ENCODE measurements around the gene TRIM8. TPM values are rescaled to one million over a fixed set of nuclear protein-coding genes. Genes with fewer than 3 reads are reported as not detected.

The TRIM8 gene
- total and polyA plus RNA-seq, 2 donors (not counting 3 experiments of a cell fraction or from before 2014, with no cell fraction given): 74.1 to 114 TPM

DNA sequence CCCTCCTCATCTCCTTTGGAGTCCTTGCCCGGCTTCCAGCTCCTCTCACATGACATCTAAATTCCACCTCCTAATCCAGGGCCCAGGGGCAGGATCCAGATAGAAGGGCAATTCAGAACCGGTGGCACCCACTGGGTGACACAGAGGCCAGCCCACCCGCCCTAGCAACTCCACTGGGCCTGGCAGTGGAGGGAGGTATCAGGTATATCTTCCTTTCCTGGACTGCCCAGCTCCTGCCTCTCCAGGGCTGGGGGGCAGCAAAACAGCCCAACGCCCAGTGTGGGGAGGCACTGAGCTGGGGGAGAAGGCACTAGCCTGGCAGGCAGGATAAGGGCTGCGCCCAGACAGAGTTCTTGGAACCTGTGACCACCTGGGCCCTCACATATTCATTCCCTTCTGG, 10.4 kb upstream of the TRIM8 start:
- Histone ChIP-seq H3K79me2 (ENCODE audit: control insufficient read depth, insufficient read depth, low read length) (no peaks in the 10 kb centered on the region), H3K9ac (replicated peaks; ENCODE audit: extremely low read depth, insufficient read depth, low read length) (peak overlapping the region; percentile 81), H3K9me3 (replicated peaks; ENCODE audit: control insufficient read depth, insufficient read depth, low read length) (no peaks in the 10 kb centered on the region), H3K27me3 (ENCODE audit: control insufficient read depth in 2 of 2, insufficient read depth in 2 of 2, low read length in 2 of 2) (no peaks in the 10 kb centered on the region), H3K4me3 (replicated peaks in 1 of 3; ENCODE audit: insufficient read depth in 1 of 3, low read depth in 1 of 3, low read length in 3 of 3) (no peak overlapping the region), H3K4me2 (ENCODE audit: insufficient read depth, low read length) (peak overlapping the region; percentile 80), H4K20me1 (replicated peaks; ENCODE audit: control insufficient read depth, extremely low read depth, insufficient read depth, low read length) (no peaks in the 10 kb centered on the region), H3K4me1 (ENCODE audit: control insufficient read depth, extremely low read depth, insufficient read depth, low read length) (peaks cover 60% of the 10 kb centered on the region), H3K9me1 (replicated peaks; ENCODE audit: control insufficient read depth, extremely low read depth, insufficient read depth, low read length) (no peaks in the 10 kb centered on the region), H2AFZ (ENCODE audit: low read depth, low read length) (no peak overlapping the region), H3K27ac (ENCODE audit: insufficient read depth, low read depth, low read length) (peak overlapping the region; percentile 97), H3K36me3 (ENCODE audit: control insufficient read depth in 2 of 2, extremely low read depth in 1 of 2, insufficient read depth in 2 of 2, low read length in 2 of 2) (peaks cover 0 to 1% of the 10 kb centered on the region in 2 experiments)
- intact Hi-C loops (cut with micrococcal nuclease): loop anchor here (1.0 kb wide), 2 partner anchors 8 to 35 kb away; no protein-coding TSS in a partner anchor
- TSS peak; percentile 15 for BruUV-seq (replicated peaks)
- POLR2A ChIA-PET: interaction anchor here (0.6 to 1.4 kb wide), 2 partner anchors 13 to 38 kb away, joined by 3 to 4 read pairs; no protein-coding TSS in a partner anchor
- CTCF ChIA-PET: interaction anchor here (1.7 to 3.1 kb wide), 2 partner anchors 35 to 38 kb away, joined by 6 to 13 read pairs; no protein-coding TSS in a partner anchor
- dilution Hi-C loops (cut with MboI; ENCODE audit: extremely low pct_ligation_motif_present, low sequenced_read_pairs): no loop called here
- FAIRE-seq: no peak
- DNase-seq (ENCODE audit: low read depth, low spot score): no peak
- no peak for TF ChIP-seq EZH2 (IDR thresholded peaks at IDR 0.05; ENCODE audit: borderline replicate concordance, low read depth, low read length, severe bottlenecking)
- TF ChIP-seq, protein P1, sequence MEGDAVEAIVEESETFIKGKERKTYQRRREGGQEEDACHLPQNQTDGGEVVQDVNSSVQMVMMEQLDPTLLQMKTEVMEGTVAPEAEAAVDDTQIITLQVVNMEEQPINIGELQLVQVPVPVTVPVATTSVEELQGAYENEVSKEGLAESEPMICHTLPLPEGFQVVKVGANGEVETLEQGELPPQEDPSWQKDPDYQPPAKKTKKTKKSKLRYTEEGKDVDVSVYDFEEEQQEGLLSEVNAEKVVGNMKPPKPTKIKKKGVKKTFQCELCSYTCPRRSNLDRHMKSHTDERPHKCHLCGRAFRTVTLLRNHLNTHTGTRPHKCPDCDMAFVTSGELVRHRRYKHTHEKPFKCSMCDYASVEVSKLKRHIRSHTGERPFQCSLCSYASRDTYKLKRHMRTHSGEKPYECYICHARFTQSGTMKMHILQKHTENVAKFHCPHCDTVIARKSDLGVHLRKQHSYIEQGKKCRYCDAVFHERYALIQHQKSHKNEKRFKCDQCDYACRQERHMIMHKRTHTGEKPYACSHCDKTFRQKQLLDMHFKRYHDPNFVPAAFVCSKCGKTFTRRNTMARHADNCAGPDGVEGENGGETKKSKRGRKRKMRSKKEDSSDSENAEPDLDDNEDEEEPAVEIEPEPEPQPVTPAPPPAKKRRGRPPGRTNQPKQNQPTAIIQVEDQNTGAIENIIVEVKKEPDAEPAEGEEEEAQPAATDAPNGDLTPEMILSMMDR (IDR thresholded peaks at IDR 0.05; ENCODE audit: extremely low read depth in 1 of 2, insufficient read depth in 1 of 2, low read depth in 1 of 2, low read length in 2 of 2): no peak
- TF ChIP-seq POLR2AphosphoS5 (IDR thresholded peaks at IDR 0.05; ENCODE audit: insufficient read depth, low read depth, low read length): no peak
- TF ChIP-seq, protein P2, sequence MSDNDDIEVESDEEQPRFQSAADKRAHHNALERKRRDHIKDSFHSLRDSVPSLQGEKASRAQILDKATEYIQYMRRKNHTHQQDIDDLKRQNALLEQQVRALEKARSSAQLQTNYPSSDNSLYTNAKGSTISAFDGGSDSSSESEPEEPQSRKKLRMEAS (IDR thresholded peaks at IDR 0.05; ENCODE audit: insufficient read depth, insufficient read length): no peak

DNA sequence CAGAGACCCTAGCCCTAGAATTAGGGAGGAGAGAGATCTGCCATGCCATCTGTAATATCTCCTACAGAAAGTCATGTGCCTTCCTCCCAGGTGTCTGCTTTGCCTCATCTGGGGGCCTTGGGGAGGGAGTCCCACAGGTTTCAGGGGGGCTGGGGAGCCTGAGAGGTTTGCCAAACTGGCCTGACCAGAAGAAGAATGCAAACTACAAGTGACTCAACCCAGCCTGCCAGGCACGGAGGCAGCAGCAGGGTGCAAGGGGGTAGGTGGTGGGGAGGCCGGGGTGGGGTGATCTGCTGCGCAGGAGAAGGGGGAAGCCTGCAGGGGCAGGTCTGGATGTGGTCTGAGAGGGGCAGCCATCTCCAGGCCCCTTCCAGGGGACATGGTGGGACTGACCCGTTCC, 9.6 kb upstream of the TRIM8 start:
- peak overlapping the region; percentile 97 for H3K27ac ChIP-seq (ENCODE audit: insufficient read depth, low read depth, low read length)
- BruUV-seq (replicated peaks): no TSS peak
- H3K4me1 ChIP-seq (ENCODE audit: control insufficient read depth, extremely low read depth, insufficient read depth, low read length): peaks cover 52% of the 10 kb centered on the region

More for the DNA sequence above, 9.6 kb upstream of the TRIM8 start:
- Histone ChIP-seq H3K9me1 (replicated peaks; ENCODE audit: control insufficient read depth, extremely low read depth, insufficient read depth, low read length) (no peaks in the 10 kb centered on the region), H3K4me3 (replicated peaks in 1 of 3; ENCODE audit: insufficient read depth in 1 of 3, low read depth in 1 of 3, low read length in 3 of 3) (no peak overlapping the region), H2AFZ (ENCODE audit: low read depth, low read length) (no peak overlapping the region), H3K9ac (replicated peaks; ENCODE audit: extremely low read depth, insufficient read depth, low read length) (no peak overlapping the region), H4K20me1 (replicated peaks; ENCODE audit: control insufficient read depth, extremely low read depth, insufficient read depth, low read length) (no peaks in the 10 kb centered on the region), H3K36me3 (ENCODE audit: control insufficient read depth in 2 of 2, extremely low read depth in 1 of 2, insufficient read depth in 2 of 2, low read length in 2 of 2) (peaks cover 0 to 1% of the 10 kb centered on the region in 2 experiments), H3K4me2 (ENCODE audit: insufficient read depth, low read length) (no peak overlapping the region), H3K79me2 (ENCODE audit: control insufficient read depth, insufficient read depth, low read length) (no peaks in the 10 kb centered on the region), H3K27me3 (ENCODE audit: control insufficient read depth in 2 of 2, insufficient read depth in 2 of 2, low read length in 2 of 2) (no peaks in the 10 kb centered on the region), H3K9me3 (replicated peaks; ENCODE audit: control insufficient read depth, insufficient read depth, low read length) (no peaks in the 10 kb centered on the region)
- ChIA-PET POLR2A (no interaction called here), CTCF (interaction anchor here (1.4 kb wide), 2 partner anchors 8 to 10 kb away, joined by 4 read pairs; partner anchors contain the start of gene TRIM8)
- intact Hi-C loops (cut with micrococcal nuclease) (no loop called here), dilution Hi-C loops (cut with MboI; ENCODE audit: extremely low pct_ligation_motif_present, low sequenced_read_pairs) (no loop called here)
- FAIRE-seq (no peak), DNase-seq (ENCODE audit: low read depth, low spot score) (no peak)
- TF ChIP-seq FOS (IDR thresholded peaks at IDR 0.05; ENCODE audit: borderline replicate concordance, insufficient read depth, low read length) (no peak), EZH2 (IDR thresholded peaks at IDR 0.05; ENCODE audit: borderline replicate concordance, low read depth, low read length, severe bottlenecking) (no peak), POLR2AphosphoS5 (IDR thresholded peaks at IDR 0.05; ENCODE audit: insufficient read depth, low read depth, low read length) (no peak), JUN (IDR thresholded peaks at IDR 0.05; ENCODE audit: borderline replicate concordance, insufficient read depth, insufficient read length, low read depth) (no peak), POLR2A (IDR thresholded peaks at IDR 0.05; ENCODE audit: low read depth, low read length) (no peak), GATA2 (IDR thresholded peaks at IDR 0.05; ENCODE audit: insufficient read depth, insufficient read length, low read depth, low read length) (no peak), MYC (IDR thresholded peaks at IDR 0.05; ENCODE audit: low read depth, low read length) (no peak)
- TF ChIP-seq, protein P2 (IDR thresholded peaks at IDR 0.05; ENCODE audit: insufficient read depth, insufficient read length): no peak
- TF ChIP-seq, protein P1 (IDR thresholded peaks at IDR 0.05; ENCODE audit: extremely low read depth in 1 of 2, insufficient read depth in 1 of 2, low read depth in 1 of 2, low read length in 2 of 2): no peak

Measured in endothelial cell of umbilical vein (primary cell).